ENCODE data around the gene COMMD7. TPM values are rescaled to one million over a fixed set of nuclear protein-coding genes. Genes with fewer than 3 reads are reported as not detected.

The COMMD7 gene
- total and polyA plus RNA-seq, 9 of the 15 experiments (the other 6 are each of a cell fraction or from before 2014, with no cell fraction given): 11.9 to 69.1 (median 34.7) TPM

GRCh38 chr20:32681175-32682084 lies 61.8 kb downstream of the COMMD7 start (continued):
- no peak for TF ChIP-seq TFE3 (CRISPR knock-in tag; IDR thresholded peaks at IDR 0.05)
- TF ChIP-seq, protein P1, sequence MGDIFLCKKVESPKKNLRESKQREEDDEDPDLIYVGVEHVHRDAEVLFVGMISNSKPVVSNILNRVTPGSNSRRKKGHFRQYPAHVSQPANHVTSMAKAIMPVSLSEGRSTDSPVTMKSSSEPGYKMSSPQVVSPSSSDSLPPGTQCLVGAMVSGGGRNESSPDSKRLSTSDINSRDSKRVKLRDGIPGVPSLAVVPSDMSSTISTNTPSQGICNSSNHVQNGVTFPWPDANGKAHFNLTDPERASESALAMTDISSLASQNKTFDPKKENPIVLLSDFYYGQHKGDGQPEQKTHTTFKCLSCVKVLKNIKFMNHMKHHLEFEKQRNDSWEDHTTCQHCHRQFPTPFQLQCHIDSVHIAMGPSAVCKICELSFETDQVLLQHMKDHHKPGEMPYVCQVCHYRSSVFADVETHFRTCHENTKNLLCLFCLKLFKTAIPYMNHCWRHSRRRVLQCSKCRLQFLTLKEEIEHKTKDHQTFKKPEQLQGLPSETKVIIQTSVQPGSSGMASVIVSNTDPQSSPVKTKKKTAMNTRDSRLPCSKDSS (IDR thresholded peaks at IDR 0.05; ENCODE audit: low read depth, partially characterized antibody): no peak
- 0 out of 2 replicates have a peak, but pooled peaks have one; percentile 50 for TF ChIP-seq SUPT5H (IDR thresholded peaks at IDR 0.05)
- TF ChIP-seq RBM39 (optimal IDR thresholded peaks at IDR 0.05; ENCODE audit: low read depth, low read length): no peak
- no peak for TF ChIP-seq ZZZ3 (IDR thresholded peaks at IDR 0.05)
- TF ChIP-seq MXI1 (IDR thresholded peaks at IDR 0.05; ENCODE audit: low read depth, low read length): no peak
- TF ChIP-seq MYNN (IDR thresholded peaks at IDR 0.05): peak; percentile 86
- no peak for TF ChIP-seq MYNN (CRISPR knock-in tag; IDR thresholded peaks at IDR 0.05)
- no peak for TF ChIP-seq PYGO2 (tag; IDR thresholded peaks at IDR 0.05)
- TF ChIP-seq MITF (IDR thresholded peaks at IDR 0.05): peak; percentile 48; the same call in 1 of the 2 replicates
- TF ChIP-seq ZNF695 (CRISPR knock-in tag; IDR thresholded peaks at IDR 0.05): no peak
- no peak; the same call in 1 of the 2 replicates for TF ChIP-seq GABPA (tag; conservative IDR thresholded peaks at IDR 0.05; ENCODE audit: low read depth)
- TF ChIP-seq ATF1 (CRISPR knock-in tag; IDR thresholded peaks at IDR 0.05): no peak
- peak; percentile 36 for TF ChIP-seq ATF1 (tag; IDR thresholded peaks at IDR 0.05)
- TF ChIP-seq ZNF445 (CRISPR knock-in tag; IDR thresholded peaks at IDR 0.05; ENCODE audit: low read depth): no peak
- TF ChIP-seq, protein P2, sequence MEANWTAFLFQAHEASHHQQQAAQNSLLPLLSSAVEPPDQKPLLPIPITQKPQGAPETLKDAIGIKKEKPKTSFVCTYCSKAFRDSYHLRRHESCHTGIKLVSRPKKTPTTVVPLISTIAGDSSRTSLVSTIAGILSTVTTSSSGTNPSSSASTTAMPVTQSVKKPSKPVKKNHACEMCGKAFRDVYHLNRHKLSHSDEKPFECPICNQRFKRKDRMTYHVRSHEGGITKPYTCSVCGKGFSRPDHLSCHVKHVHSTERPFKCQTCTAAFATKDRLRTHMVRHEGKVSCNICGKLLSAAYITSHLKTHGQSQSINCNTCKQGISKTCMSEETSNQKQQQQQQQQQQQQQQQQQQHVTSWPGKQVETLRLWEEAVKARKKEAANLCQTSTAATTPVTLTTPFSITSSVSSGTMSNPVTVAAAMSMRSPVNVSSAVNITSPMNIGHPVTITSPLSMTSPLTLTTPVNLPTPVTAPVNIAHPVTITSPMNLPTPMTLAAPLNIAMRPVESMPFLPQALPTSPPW (CRISPR knock-in tag; IDR thresholded peaks at IDR 0.05): peak; percentile 93
- TF ChIP-seq HLTF (IDR thresholded peaks at IDR 0.05): no peak
- TF ChIP-seq GMEB1 (CRISPR knock-in tag; IDR thresholded peaks at IDR 0.05): no peak
- TF ChIP-seq ATF4 (CRISPR knock-in tag; IDR thresholded peaks at IDR 0.05): no peak
- TF ChIP-seq ERF (CRISPR knock-in tag; IDR thresholded peaks at IDR 0.05): no peak
- no peak for TF ChIP-seq NFXL1 (CRISPR knock-in tag; IDR thresholded peaks at IDR 0.05)
